Retina (tissue), 1 donor: ENCODE results near the gene POLR2F.

ENCODE experiments used
- DNase-seq: peaks from one replicate; pipeline ENCODE4 v3.0.0-alpha.2; 2016

Gene POLR2F

GRCh38 chr22:38007330-38007902, 53.9 kb downstream of the POLR2F start:
- DNase-seq = no peak

- DNase-seq = no peak
Measured at GRCh38 chr22:38009000-38009806, 55.7 kb downstream of the POLR2F start.

- no peak for DNase-seq
Measured at GRCh38 chr22:38012604-38013072, 59.1 kb downstream of the POLR2F start.

- no peak for DNase-seq
Measured at GRCh38 chr22:38014083-38014482, 60.6 kb downstream of the POLR2F start.

GRCh38 chr22:38016182-38017151, 63.0 kb downstream of the POLR2F start:
- DNase-seq = peak; percentile 49

- DNase-seq = no peak
Measured at GRCh38 chr22:38017272-38017920, 63.9 kb downstream of the POLR2F start.

- DNase-seq = no peak
Measured at GRCh38 chr22:38017939-38018885, 64.7 kb downstream of the POLR2F start.
